ENCODE measurements around the gene UVSSA. TPM values are rescaled to one million over a fixed set of nuclear protein-coding genes. Genes with fewer than 3 reads are reported as not detected.

Gene UVSSA
- total and polyA plus RNA-seq, 8 donors, result 12.8 to 36.6 (median 18.8) TPM

GRCh38 chr4:1299301-1299860 lies 47.6 kb upstream of the UVSSA start:
- TF ChIP-seq CTCF (IDR thresholded peaks at IDR 0.05), result no peak
- H3K27me3 ChIP-seq, result no peaks in the 10 kb centered on the region
- ATAC-seq (no peak), DNase-seq (peak in 2 of 4 donors; percentile 16 to 51)
- intact Hi-C loops (cut with DNase I), result no loop called here
- peaks cover 0 to 51% of the 10 kb centered on the region in 2 donors for H3K4me1 ChIP-seq
- H3K36me3 ChIP-seq, result peaks cover 0 to 52% of the 10 kb centered on the region in 2 donors
- no peak overlapping the region for H3K4me3 ChIP-seq
- peak overlapping the region in 1 of 2 donors; percentile 94 for H3K27ac ChIP-seq
- H3K9me3 ChIP-seq, result no peaks in the 10 kb centered on the region

GRCh38 chr4:1300466-1301455 lies 46.2 kb upstream of the UVSSA start:
- H3K4me3 ChIP-seq, result no peak overlapping the region
- peaks cover 0 to 48% of the 10 kb centered on the region in 2 donors for H3K4me1 ChIP-seq
- peaks cover 0 to 60% of the 10 kb centered on the region in 2 donors for H3K36me3 ChIP-seq
- ATAC-seq (peak; percentile 73), DNase-seq (peak in 3 of 4 donors; percentile 13 to 89 (median 85))
- H3K27me3 ChIP-seq, result no peaks in the 10 kb centered on the region
- no peak for TF ChIP-seq CTCF (IDR thresholded peaks at IDR 0.05)
- intact Hi-C loops (cut with DNase I), result no loop called here
- H3K9me3 ChIP-seq, result no peaks in the 10 kb centered on the region
- peak overlapping the region; percentile 35 to 94 for H3K27ac ChIP-seq

- Histone ChIP-seq H3K36me3 (peaks cover 0 to 54% of the 10 kb centered on the region in 2 donors), H3K4me3 (no peak overlapping the region), H3K27ac (peak overlapping the region in 1 of 2 donors; percentile 94), H3K9me3 (no peaks in the 10 kb centered on the region), H3K27me3 (no peaks in the 10 kb centered on the region), H3K4me1 (peaks cover 0 to 62% of the 10 kb centered on the region in 2 donors)
- intact Hi-C loops (cut with DNase I), result no loop called here
- ATAC-seq, result no peak
- TF ChIP-seq CTCF (IDR thresholded peaks at IDR 0.05), result no peak
- DNase-seq, result no peak
These were observed 44.8 kb upstream of the UVSSA start for GRCh38 chr4:1302159-1302558.

GRCh38 chr4:1305261-1305711 lies 41.7 kb upstream of the UVSSA start:
- peak overlapping the region in 1 of 2 donors; percentile 74 for H3K27ac ChIP-seq
- peak in 1 of 4 donors; percentile 68 for DNase-seq
- no peak overlapping the region for H3K4me3 ChIP-seq

More at GRCh38 chr4:1305261-1305711, 41.7 kb upstream of the UVSSA start:
- Histone ChIP-seq H3K27me3 (no peaks in the 10 kb centered on the region), H3K9me3 (no peaks in the 10 kb centered on the region), H3K36me3 (peaks cover 0 to 22% of the 10 kb centered on the region in 2 donors), H3K4me1 (peaks cover 7 to 65% of the 10 kb centered on the region in 2 donors)
- intact Hi-C loops (cut with DNase I), result no loop called here
- no peak for TF ChIP-seq CTCF (IDR thresholded peaks at IDR 0.05)
- no peak for ATAC-seq

Data from left lung (tissue), 10 donors.